Lower leg skin (tissue), 4 donors: ENCODE results near the gene INSYN2B. TPM values are rescaled to one million over a fixed set of nuclear protein-coding genes. Genes with fewer than 3 reads are reported as not detected.

Source experiments
- DNase-seq, 2 donors: peaks; one replicate each; pipeline ENCODE4 v3.0.0-alpha.2; 2019; ENCODE audit warnings: low spot score in 2 of 2
- H3K4me3 ChIP-seq: fragments of 200-600 bp; sonication (generic); 2 replicates; pipeline ENCODE4 v1.5.1; 2017; ENCODE audit warnings: mild to moderate bottlenecking, low read depth; ENCODE audit not compliant: poor library complexity, severe bottlenecking
- CTCF ChIP-seq, 3 donors: fragments of 450-650 bp; IDR thresholded peaks; one replicate each; pipeline ENCODE4 v1.5.1; 2016; ENCODE audit warnings: antibody characterized with exemption in 3 of 3, mild to moderate bottlenecking in 3 of 3, moderate library complexity in 2 of 3
- POLR2A ChIP-seq, 2 donors: fragments of 450-650 bp; IDR thresholded peaks; one replicate each; pipeline ENCODE4 v1.6.1; 2016 to 2017; ENCODE audit warnings: antibody characterized with exemption in 2 of 2, mild to moderate bottlenecking in 1 of 2, moderate library complexity in 1 of 2
- WGBS, 2 donors: methylation state at CpG; one replicate each; pipeline ENCODE4 v1.1.5; 2018; 5-methylcytosine and 5-hydroxymethylcytosine counted together
- intact Hi-C: fragments of 100-400 bp; cut with DNase I; formaldehyde crosslinking; loops from one replicate; pipeline ENCODE4 v1.15.0; 2023; ENCODE audit warnings: low total_unique reads
- total RNA-seq, 4 donors: library from RNA; depleted of rRNA; stranded (reverse); fragments of >200 nt; gene quantifications; one replicate each; pipeline ENCODE4 v1.1.0, GENCODE V29; 2016

INSYN2B gene
- 1 to 10 TPM in 2 of 4 donors, under 1 TPM in 2; 0.15 to 2.0 (median 0.82) TPM for total RNA-seq

GRCh38 chr5:169980418-169981053, at the start of gene INSYN2B:
Gene INSYN2B (minus strand): TSS chr5:169980495. CDS start chr5:169883898, 96,597 bp downstream.
- DNase-seq: peak; percentile 61 to 89
- 9 to 19% methylated on average over 11 of the region's 11 CpGs for WGBS, 2 donors
- intact Hi-C loops: no loop called here
- no peak within 1 kb of the TSS for H3K4me3 ChIP-seq
- TF ChIP-seq CTCF (IDR thresholded peaks at IDR 0.05) (peak in 1 of 3 donors; percentile 28), POLR2A (IDR thresholded peaks at IDR 0.05) (no peak)

GRCh38 chr5:170028124-170028523, 47.8 kb upstream of the INSYN2B start:
- H3K4me3 ChIP-seq: no peak overlapping the region
- no peak for DNase-seq
- WGBS, 2 donors: 27 to 47% methylated on average over 2 of the region's 2 CpGs
- intact Hi-C loops: no loop called here
- TF ChIP-seq POLR2A (IDR thresholded peaks at IDR 0.05) (no peak), CTCF (IDR thresholded peaks at IDR 0.05) (no peak)

GRCh38 chr5:170025853-170026252, 45.6 kb upstream of the INSYN2B start:
- no peak for DNase-seq
- intact Hi-C loops: no loop called here
- 85 to 89% methylated on average over 8 of the region's 8 CpGs for WGBS, 2 donors
- H3K4me3 ChIP-seq: no peak overlapping the region
- TF ChIP-seq CTCF (IDR thresholded peaks at IDR 0.05) (no peak), POLR2A (IDR thresholded peaks at IDR 0.05) (no peak)

DNA sequence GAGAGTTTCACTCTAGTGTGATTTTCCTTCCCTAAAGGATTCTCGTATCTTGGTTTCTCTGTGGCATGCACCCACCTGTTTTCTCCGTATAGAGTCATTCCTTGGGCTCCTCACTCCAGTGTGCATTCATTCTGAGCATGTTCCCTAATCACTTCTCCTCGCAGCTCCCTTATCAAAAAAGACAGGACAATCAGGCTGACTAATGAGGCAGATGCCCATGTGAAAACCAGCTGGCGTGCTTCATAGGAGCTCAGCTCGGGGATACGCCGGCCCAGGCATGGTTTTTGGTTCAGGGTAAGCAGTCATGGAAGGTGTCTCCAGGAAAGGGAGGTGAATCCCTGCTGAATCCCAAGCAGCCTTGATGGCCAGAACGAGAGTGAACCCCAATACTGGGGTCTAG, 41.2 kb upstream of the INSYN2B start:
- TF ChIP-seq CTCF (IDR thresholded peaks at IDR 0.05) (no peak), POLR2A (IDR thresholded peaks at IDR 0.05) (no peak)
- intact Hi-C loops: no loop called here
- WGBS, 2 donors: 66 to 82% methylated on average over 8 of the region's 8 CpGs
- DNase-seq: no peak
- H3K4me3 ChIP-seq: no peak overlapping the region

- intact Hi-C loops: no loop called here
- 78 to 88% methylated on average over 3 of the region's 3 CpGs for WGBS, 2 donors
- no peak for DNase-seq
- no peak for TF ChIP-seq POLR2A (IDR thresholded peaks at IDR 0.05)
- no peak for TF ChIP-seq CTCF (IDR thresholded peaks at IDR 0.05)
- H3K4me3 ChIP-seq: no peak overlapping the region
These were observed 40.1 kb upstream of the INSYN2B start for GRCh38 chr5:170020423-170020822.

DNA sequence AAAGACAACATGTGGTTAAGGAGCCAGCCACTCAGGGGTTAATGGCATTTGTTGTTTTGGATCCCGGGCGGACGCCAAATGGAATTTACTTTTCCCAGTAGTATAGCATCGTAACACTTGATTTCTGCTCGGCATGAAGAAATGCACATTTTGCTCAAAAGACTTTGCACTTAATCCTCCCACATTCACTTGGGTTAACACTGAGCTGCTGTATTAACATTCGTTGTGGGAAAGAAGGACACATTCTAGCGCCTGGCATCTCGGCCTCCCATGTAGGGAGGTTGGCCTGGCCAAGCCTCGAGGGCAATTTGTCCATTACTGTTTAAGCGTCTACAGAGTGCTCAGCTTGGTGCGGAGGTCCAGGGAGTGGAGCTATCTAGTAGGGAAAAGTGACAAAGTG, 32.3 kb upstream of the INSYN2B start:
- H3K4me3 ChIP-seq: no peak overlapping the region
- intact Hi-C loops: no loop called here
- WGBS, 2 donors: 61 to 63% methylated on average over 11 of the region's 11 CpGs
- DNase-seq: no peak
- no peak for TF ChIP-seq CTCF (IDR thresholded peaks at IDR 0.05)
